HepG2 (cell line): Measurements from ENCODE around the gene SAMD10. TPM values are rescaled to one million over a fixed set of nuclear protein-coding genes. Genes with fewer than 3 reads are reported as not detected.

Experiments used
- GATAD2A ChIP-seq: IDR thresholded peaks from 2 replicates; pipeline ENCODE4 v1.6.1; 2016
- KDM3A ChIP-seq: IDR thresholded peaks from 2 replicates; pipeline ENCODE4 v1.6.1; 2018; ENCODE audit warnings: low read depth, missing compliant biosample characterization
- MYNN ChIP-seq: sonication (generic); formaldehyde crosslinking; IDR thresholded peaks from 2 replicates; pipeline ENCODE4 v1.4.0; 2020; ENCODE audit warnings: mild to moderate bottlenecking, low read depth, missing genetic modification reagents
- NCOA1 ChIP-seq: sonication (generic); formaldehyde crosslinking; IDR thresholded peaks from 2 replicates; pipeline ENCODE4 v1.9.0; 2021; ENCODE audit warnings: missing genetic modification reagents
- NR2F2 ChIP-seq: IDR thresholded peaks from 2 replicates; pipeline ENCODE4 v1.6.1; 2012; ENCODE audit warnings: low read depth, inconsistent platforms, borderline replicate concordance
- PAF1 ChIP-seq: IDR thresholded peaks from 2 replicates; pipeline ENCODE4 v1.6.1; 2016; ENCODE audit warnings: missing genetic modification reagents, missing compliant biosample characterization
- SMYD3 ChIP-seq: sonication (generic); formaldehyde crosslinking; IDR thresholded peaks from 2 replicates; pipeline ENCODE4 v1.8.1; 2023; ENCODE audit warnings: mild to moderate bottlenecking, missing genetic modification reagents
- XBP1 ChIP-seq: sonication (generic); formaldehyde crosslinking; IDR thresholded peaks from 2 replicates; pipeline ENCODE4 v1.5.0; 2020; ENCODE audit warnings: missing genetic modification reagents
- ZNF143 ChIP-seq: sonication (generic); formaldehyde crosslinking; IDR thresholded peaks from 2 replicates; pipeline ENCODE4 v1.4.0; 2020; ENCODE audit warnings: missing genetic modification reagents
- ZNF251 ChIP-seq: sonication (generic); formaldehyde crosslinking; IDR thresholded peaks from 2 replicates; pipeline ENCODE4 v1.9.0; 2021; ENCODE audit warnings: mild to moderate bottlenecking, missing genetic modification reagents
- ZNF891 ChIP-seq: sonication (generic); formaldehyde crosslinking; IDR thresholded peaks from 2 replicates; pipeline ENCODE4 v1.5.0; 2020; ENCODE audit warnings: mild to moderate bottlenecking, missing genetic modification reagents
- polyA plus RNA-seq, 8 experiments: library from polyadenylated mRNA; depleted of rRNA in 3 of 8; stranded (reverse) in 7 of 8; unstranded in 1 of 8; fragments of >200 nt; fragmentation: Illumina TruSeq in 4 of 8; extraction: Trizol in 4 of 8; gene quantifications; 2 replicates each; pipeline versions ENCODE4 v1.2.1 to v1.2.3, GENCODE V29; 2011 to 2016; ENCODE audit warnings: low read depth in 4 of 8, missing spikeins in 1 of 8, mixed read lengths in 1 of 8; ENCODE audit not compliant: insufficient read depth in 1 of 8
- total RNA-seq, 5 experiments: library from RNA; depleted of rRNA; stranded (reverse); fragments of >200 nt; fragmentation: Illumina TruSeq; extraction: Trizol; gene quantifications; 2 replicates each; pipeline ENCODE4 v1.2.3, GENCODE V29; 2016; ENCODE audit warnings: low read depth in 1 of 5
- TF ChIP-seq, protein P1 (sequence below): sonication (generic); formaldehyde crosslinking; IDR thresholded peaks from 2 replicates; pipeline ENCODE4 v1.4.0; 2020; ENCODE audit warnings: low read depth, missing genetic modification reagents
- TF ChIP-seq, protein P2 (sequence below): sonication (generic); formaldehyde crosslinking; IDR thresholded peaks from 2 replicates; pipeline ENCODE4 v1.4.0; 2020; ENCODE audit warnings: missing genetic modification reagents, borderline replicate concordance

Gene SAMD10
- total and polyA plus RNA-seq, 2 of the 13 experiments (the other 11 are each of a cell fraction or from before 2014, with no cell fraction given), result 6.1 to 11.0 TPM

- TF ChIP-seq, protein P1, sequence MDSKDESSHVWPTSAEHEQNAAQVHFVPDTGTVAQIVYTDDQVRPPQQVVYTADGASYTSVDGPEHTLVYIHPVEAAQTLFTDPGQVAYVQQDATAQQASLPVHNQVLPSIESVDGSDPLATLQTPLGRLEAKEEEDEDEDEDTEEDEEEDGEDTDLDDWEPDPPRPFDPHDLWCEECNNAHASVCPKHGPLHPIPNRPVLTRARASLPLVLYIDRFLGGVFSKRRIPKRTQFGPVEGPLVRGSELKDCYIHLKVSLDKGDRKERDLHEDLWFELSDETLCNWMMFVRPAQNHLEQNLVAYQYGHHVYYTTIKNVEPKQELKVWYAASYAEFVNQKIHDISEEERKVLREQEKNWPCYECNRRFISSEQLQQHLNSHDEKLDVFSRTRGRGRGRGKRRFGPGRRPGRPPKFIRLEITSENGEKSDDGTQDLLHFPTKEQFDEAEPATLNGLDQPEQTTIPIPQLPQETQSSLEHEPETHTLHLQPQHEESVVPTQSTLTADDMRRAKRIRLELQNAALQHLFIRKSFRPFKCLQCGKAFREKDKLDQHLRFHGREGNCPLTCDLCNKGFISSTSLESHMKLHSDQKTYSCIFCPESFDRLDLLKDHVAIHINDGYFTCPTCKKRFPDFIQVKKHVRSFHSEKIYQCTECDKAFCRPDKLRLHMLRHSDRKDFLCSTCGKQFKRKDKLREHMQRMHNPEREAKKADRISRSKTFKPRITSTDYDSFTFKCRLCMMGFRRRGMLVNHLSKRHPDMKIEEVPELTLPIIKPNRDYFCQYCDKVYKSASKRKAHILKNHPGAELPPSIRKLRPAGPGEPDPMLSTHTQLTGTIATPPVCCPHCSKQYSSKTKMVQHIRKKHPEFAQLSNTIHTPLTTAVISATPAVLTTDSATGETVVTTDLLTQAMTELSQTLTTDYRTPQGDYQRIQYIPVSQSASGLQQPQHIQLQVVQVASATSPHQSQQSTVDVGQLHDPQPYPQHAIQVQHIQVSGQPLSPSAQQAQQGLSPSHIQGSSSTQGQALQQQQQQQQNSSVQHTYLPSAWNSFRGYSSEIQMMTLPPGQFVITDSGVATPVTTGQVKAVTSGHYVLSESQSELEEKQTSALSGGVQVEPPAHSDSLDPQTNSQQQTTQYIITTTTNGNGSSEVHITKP, result peak; percentile 86
- TF ChIP-seq NCOA1 (peak; percentile 66), ZNF251 (CRISPR knock-in tag) (0 out of 2 replicates have a peak, but pooled peaks have one; percentile 3), ZNF891 (peak; percentile 90), PAF1 (CRISPR knock-in tag) (peak; percentile 36; the same call in 1 of the 2 replicates), KDM3A (peak; percentile 99), GATAD2A (CRISPR knock-in tag) (peak; percentile 87), NR2F2 (0 out of 2 replicates have a peak, but pooled peaks have one; percentile 11), MYNN (CRISPR knock-in tag) (peak; percentile 86), ZNF143 (CRISPR knock-in tag) (peak; percentile 88), SMYD3 (CRISPR knock-in tag) (no peak), XBP1 (peak; percentile 42; the same call in 1 of the 2 replicates)
- TF ChIP-seq, protein P2, sequence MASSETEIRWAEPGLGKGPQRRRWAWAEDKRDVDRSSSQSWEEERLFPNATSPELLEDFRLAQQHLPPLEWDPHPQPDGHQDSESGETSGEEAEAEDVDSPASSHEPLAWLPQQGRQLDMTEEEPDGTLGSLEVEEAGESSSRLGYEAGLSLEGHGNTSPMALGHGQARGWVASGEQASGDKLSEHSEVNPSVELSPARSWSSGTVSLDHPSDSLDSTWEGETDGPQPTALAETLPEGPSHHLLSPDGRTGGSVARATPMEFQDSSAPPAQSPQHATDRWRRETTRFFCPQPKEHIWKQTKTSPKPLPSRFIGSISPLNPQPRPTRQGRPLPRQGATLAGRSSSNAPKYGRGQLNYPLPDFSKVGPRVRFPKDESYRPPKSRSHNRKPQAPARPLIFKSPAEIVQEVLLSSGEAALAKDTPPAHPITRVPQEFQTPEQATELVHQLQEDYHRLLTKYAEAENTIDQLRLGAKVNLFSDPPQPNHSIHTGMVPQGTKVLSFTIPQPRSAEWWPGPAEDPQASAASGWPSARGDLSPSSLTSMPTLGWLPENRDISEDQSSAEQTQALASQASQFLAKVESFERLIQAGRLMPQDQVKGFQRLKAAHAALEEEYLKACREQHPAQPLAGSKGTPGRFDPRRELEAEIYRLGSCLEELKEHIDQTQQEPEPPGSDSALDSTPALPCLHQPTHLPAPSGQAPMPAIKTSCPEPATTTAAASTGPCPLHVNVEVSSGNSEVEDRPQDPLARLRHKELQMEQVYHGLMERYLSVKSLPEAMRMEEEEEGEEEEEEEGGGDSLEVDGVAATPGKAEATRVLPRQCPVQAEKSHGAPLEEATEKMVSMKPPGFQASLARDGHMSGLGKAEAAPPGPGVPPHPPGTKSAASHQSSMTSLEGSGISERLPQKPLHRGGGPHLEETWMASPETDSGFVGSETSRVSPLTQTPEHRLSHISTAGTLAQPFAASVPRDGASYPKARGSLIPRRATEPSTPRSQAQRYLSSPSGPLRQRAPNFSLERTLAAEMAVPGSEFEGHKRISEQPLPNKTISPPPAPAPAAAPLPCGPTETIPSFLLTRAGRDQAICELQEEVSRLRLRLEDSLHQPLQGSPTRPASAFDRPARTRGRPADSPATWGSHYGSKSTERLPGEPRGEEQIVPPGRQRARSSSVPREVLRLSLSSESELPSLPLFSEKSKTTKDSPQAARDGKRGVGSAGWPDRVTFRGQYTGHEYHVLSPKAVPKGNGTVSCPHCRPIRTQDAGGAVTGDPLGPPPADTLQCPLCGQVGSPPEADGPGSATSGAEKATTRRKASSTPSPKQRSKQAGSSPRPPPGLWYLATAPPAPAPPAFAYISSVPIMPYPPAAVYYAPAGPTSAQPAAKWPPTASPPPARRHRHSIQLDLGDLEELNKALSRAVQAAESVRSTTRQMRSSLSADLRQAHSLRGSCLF (CRISPR knock-in tag), result no peak
Observed at GRCh38 chr20:63980806-63981728, 1.6 kb upstream of the SAMD10 start, which contains the start of gene PRPF6 (continued).
